ENCODE measurements around the gene HOXB4. TPM values are rescaled to one million over a fixed set of nuclear protein-coding genes. Genes with fewer than 3 reads are reported as not detected.

The HOXB4 gene
- total and polyA plus RNA-seq, 9 donors: 0.13 to 3.4 (median 0.87) TPM

GRCh38 chr17:48597528-48597777 lies 19.3 kb upstream of the HOXB4 start:
- intact Hi-C loops (cut with DNase I): loop anchor here in 1 of 4 donors (10.0 kb wide), 1 partner anchor 243 kb away; no protein-coding TSS in a partner anchor

GRCh38 chr17:48596735-48597527 lies 18.8 kb upstream of the HOXB4 start:
- H3K4me1 ChIP-seq (ENCODE audit: insufficient read depth): no peaks in the 10 kb centered on the region
- intact Hi-C loops (cut with DNase I): loop anchor here in 1 of 4 donors (10.0 kb wide), 1 partner anchor 242 kb away; no protein-coding TSS in a partner anchor
- H3K9me3 ChIP-seq: peaks cover 0 to 8% of the 10 kb centered on the region in 2 donors
- no peak for DNase-seq
- 17 to 21% (median 19%) methylated on average over 26 of the region's 26 CpGs for whole genome bisulfite sequencing, 3 donors
- H3K27me3 ChIP-seq: peaks cover 2% of the 10 kb centered on the region
- no peaks in the 10 kb centered on the region for H3K36me3 ChIP-seq
- H3K27ac ChIP-seq: no peak overlapping the region
- TF ChIP-seq CTCF (IDR thresholded peaks at IDR 0.05): no peak
- no peak for TF ChIP-seq POLR2A (IDR thresholded peaks at IDR 0.05)
- no peak for TF ChIP-seq EP300 (IDR thresholded peaks at IDR 0.05)
- peak overlapping the region; percentile 38 for H3K4me3 ChIP-seq

More at GRCh38 chr17:48597528-48597777, 19.3 kb upstream of the HOXB4 start:
- Histone ChIP-seq H3K36me3 (no peaks in the 10 kb centered on the region), H3K27ac (no peak overlapping the region), H3K9me3 (peaks cover 0 to 8% of the 10 kb centered on the region in 2 donors), H3K4me1 (ENCODE audit: insufficient read depth) (no peaks in the 10 kb centered on the region), H3K4me3 (peak overlapping the region; percentile 38), H3K27me3 (peaks cover 2% of the 10 kb centered on the region)
- no peak for DNase-seq
- WGBS, 3 donors: 3 to 5% (median 4%) methylated on average over 16 of the region's 16 CpGs
- TF ChIP-seq CTCF (IDR thresholded peaks at IDR 0.05): no peak
- TF ChIP-seq POLR2A (IDR thresholded peaks at IDR 0.05): no peak
- no peak for TF ChIP-seq EP300 (IDR thresholded peaks at IDR 0.05)

- Histone ChIP-seq H3K27me3 (peaks cover 2% of the 10 kb centered on the region), H3K4me3 (no peak overlapping the region), H3K4me1 (ENCODE audit: insufficient read depth) (no peaks in the 10 kb centered on the region), H3K36me3 (no peaks in the 10 kb centered on the region), H3K27ac (no peak overlapping the region), H3K9me3 (peaks cover 0 to 8% of the 10 kb centered on the region in 2 donors)
- TF ChIP-seq EP300 (IDR thresholded peaks at IDR 0.05) (no peak), CTCF (IDR thresholded peaks at IDR 0.05) (no peak)
- no peak for DNase-seq
- 12 to 15% (median 14%) methylated on average over 54 of the region's 54 CpGs for WGBS, 3 donors
- intact Hi-C loops (cut with DNase I): loop anchor here in 1 of 4 donors (10.0 kb wide), 1 partner anchor 241 kb away; no protein-coding TSS in a partner anchor
Measured at GRCh38 chr17:48596000-48596734, 18.0 kb upstream of the HOXB4 start.

- intact Hi-C loops (cut with DNase I): loop anchor here in 1 of 4 donors (10.0 kb wide), 1 partner anchor 241 kb away; no protein-coding TSS in a partner anchor
- no peaks in the 10 kb centered on the region for H3K4me1 ChIP-seq (ENCODE audit: insufficient read depth)
- no peak overlapping the region for H3K4me3 ChIP-seq
- no peak overlapping the region for H3K27ac ChIP-seq
- H3K36me3 ChIP-seq: no peaks in the 10 kb centered on the region
- 44 to 63% (median 50%) methylated on average over 25 of the region's 25 CpGs for WGBS, 3 donors
- H3K27me3 ChIP-seq: peaks cover 2% of the 10 kb centered on the region
- DNase-seq: no peak
- no peak for TF ChIP-seq POLR2A (IDR thresholded peaks at IDR 0.05)
- TF ChIP-seq EP300 (IDR thresholded peaks at IDR 0.05): no peak
- TF ChIP-seq CTCF (IDR thresholded peaks at IDR 0.05): no peak
- peaks cover 0 to 8% of the 10 kb centered on the region in 2 donors for H3K9me3 ChIP-seq
Measured at GRCh38 chr17:48595278-48595999, 17.3 kb upstream of the HOXB4 start.
